Calu3 (cell line): ENCODE data around the gene SYT17. TPM values are rescaled to one million over a fixed set of nuclear protein-coding genes. Genes with fewer than 3 reads are reported as not detected.

ENCODE experiments used
- BruUV-seq: library from RNA; stranded (reverse); fragments of 400-500 nt; replicated peaks from 2 replicates; lab custom pipeline; 2021; lab: Mats Ljungman, UMichigan
- CTCF ChIA-PET: fragments of 300-600 bp; sonication (Branson Sonifier 250); formaldehyde crosslinking; loops from one replicate; lab custom pipeline; 2022; ENCODE audit warnings: antibody characterized with exemption; lab: Charles Lee
- DNase-seq: peaks from one replicate; pipeline ENCODE4 v3.0.0; 2022
- H3K27ac Mint-ChIP-seq: one replicate; pipeline ENCODE4 v1.8.0; 2022; ENCODE audit warnings: mixed read lengths; ENCODE audit not compliant: unreplicated experiment
- H3K27me3 Mint-ChIP-seq: one replicate; pipeline ENCODE4 v1.8.0; 2022; ENCODE audit warnings: mixed read lengths; ENCODE audit not compliant: unreplicated experiment
- H3K36me3 Mint-ChIP-seq: one replicate; pipeline ENCODE4 v1.8.0; 2022; ENCODE audit warnings: mild to moderate bottlenecking, moderate library complexity, mixed read lengths; ENCODE audit not compliant: insufficient read depth, unreplicated experiment
- H3K4me1 Mint-ChIP-seq: one replicate; pipeline ENCODE4 v1.8.0; 2022; ENCODE audit warnings: mild to moderate bottlenecking, low read depth, mixed read lengths; ENCODE audit not compliant: unreplicated experiment
- H3K4me3 Mint-ChIP-seq: one replicate; pipeline ENCODE4 v1.8.0; 2022; ENCODE audit warnings: mild to moderate bottlenecking, low read depth, moderate library complexity, mixed read lengths; ENCODE audit not compliant: unreplicated experiment
- H3K9me3 Mint-ChIP-seq: one replicate; pipeline ENCODE4 v1.8.0; 2022; ENCODE audit warnings: low read depth, mixed read lengths; ENCODE audit not compliant: unreplicated experiment
- intact Hi-C: fragments of 100-400 bp; cut with micrococcal nuclease; formaldehyde crosslinking; loops from one replicate; pipeline ENCODE4 v1.10.0; 2022; ENCODE audit not compliant: unreplicated experiment
- total RNA-seq: library from RNA; stranded (reverse); gene quantifications from 2 replicates; pipeline ENCODE4 v1.2.3, GENCODE V29; 2022
- TF ChIP-seq, protein P1 (sequence below): fragments of 200-600 bp; IDR thresholded peaks from one replicate; pipeline ENCODE4 v1.8.0; 2022; ENCODE audit warnings: antibody characterized with exemption; ENCODE audit not compliant: unreplicated experiment

The SYT17 gene
- total RNA-seq, 1 experiment from 2014 or later: 10.6 TPM

DNA sequence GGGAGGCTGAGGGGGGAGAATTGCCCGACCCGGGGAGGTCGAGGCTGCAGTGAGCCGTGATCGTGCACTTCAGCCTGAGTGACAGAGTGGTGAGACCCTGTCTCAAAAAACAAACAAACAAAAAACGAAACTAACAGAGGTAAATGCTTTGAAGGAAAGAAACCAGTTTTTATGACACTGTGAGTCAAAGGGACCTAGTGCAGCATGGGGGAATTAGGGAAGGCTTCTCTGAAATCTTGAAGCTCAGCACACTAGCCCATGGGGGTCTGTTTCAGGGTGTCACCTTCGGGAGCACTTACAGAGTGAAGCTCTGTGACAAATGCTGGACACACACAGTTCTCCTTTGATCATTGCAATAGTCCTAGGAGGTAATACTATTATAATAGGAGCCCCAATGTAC lies 37.7 kb upstream of the SYT17 start:
- H3K27me3 Mint-ChIP-seq: no peaks in the 10 kb centered on the region
- no peaks in the 10 kb centered on the region for H3K9me3 Mint-ChIP-seq
- H3K27ac Mint-ChIP-seq: peak overlapping the region; percentile 15
- intact Hi-C loops: no loop called here
- H3K4me1 Mint-ChIP-seq: peaks cover 33% of the 10 kb centered on the region
- CTCF ChIA-PET: interaction anchor here (1.1 kb wide), 1 partner anchor 10 kb away, joined by 4 read pairs; no protein-coding TSS in a partner anchor
- no peak for DNase-seq
- no TSS peak for BruUV-seq
- H3K4me3 Mint-ChIP-seq: no peak overlapping the region
- TF ChIP-seq, protein P1, sequence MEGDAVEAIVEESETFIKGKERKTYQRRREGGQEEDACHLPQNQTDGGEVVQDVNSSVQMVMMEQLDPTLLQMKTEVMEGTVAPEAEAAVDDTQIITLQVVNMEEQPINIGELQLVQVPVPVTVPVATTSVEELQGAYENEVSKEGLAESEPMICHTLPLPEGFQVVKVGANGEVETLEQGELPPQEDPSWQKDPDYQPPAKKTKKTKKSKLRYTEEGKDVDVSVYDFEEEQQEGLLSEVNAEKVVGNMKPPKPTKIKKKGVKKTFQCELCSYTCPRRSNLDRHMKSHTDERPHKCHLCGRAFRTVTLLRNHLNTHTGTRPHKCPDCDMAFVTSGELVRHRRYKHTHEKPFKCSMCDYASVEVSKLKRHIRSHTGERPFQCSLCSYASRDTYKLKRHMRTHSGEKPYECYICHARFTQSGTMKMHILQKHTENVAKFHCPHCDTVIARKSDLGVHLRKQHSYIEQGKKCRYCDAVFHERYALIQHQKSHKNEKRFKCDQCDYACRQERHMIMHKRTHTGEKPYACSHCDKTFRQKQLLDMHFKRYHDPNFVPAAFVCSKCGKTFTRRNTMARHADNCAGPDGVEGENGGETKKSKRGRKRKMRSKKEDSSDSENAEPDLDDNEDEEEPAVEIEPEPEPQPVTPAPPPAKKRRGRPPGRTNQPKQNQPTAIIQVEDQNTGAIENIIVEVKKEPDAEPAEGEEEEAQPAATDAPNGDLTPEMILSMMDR: no peak
- H3K36me3 Mint-ChIP-seq: no peaks in the 10 kb centered on the region

DNA sequence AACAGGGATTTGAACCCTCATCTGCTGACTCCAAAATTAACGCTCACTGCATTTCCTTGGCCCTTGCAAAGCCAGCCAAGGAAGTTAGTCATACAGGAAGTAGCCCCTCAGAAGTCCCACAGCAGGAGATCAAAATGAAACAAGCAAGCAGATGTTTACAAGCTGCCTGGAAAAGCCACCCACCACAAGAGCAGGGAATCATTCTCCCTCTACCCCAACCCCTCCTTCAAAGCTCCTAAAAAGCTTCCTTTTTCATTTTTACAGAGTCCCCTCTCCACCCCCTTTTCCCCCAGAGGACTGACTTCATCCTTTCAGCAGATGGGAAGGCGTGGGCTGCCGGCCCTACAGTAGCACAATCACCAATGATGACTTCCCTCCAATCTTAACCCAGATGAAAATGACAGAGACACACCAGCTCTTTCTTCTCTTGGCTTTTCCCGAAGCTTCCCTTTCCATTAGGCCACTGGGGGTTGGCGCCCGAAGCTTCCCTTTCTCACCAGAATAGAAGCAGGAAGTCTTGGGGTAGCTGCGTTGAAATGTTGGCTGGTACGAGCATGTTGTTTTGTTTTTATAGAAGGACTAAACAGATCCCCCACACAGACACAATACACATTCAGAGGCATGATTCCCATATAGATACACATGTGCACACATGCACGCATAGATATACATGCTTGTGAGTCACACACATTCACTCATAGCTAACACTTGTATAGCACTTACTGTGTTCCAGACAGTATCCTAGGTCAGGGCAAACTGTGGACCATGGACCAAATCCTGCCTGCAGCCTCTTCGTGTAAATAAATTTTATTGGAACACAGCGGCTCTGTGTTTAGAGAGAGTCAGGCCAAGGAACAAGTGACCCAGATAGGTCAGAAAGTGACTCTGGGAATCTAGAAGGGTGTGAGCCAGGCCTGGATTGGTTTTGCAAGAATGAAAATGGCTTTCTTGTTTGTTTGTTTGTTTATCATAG lies 36.9 kb upstream of the SYT17 start:
- H3K9me3 Mint-ChIP-seq: no peaks in the 10 kb centered on the region
- DNase-seq: no peak
- CTCF ChIA-PET: interaction anchor here (1.1 kb wide), 1 partner anchor 9 kb away, joined by 4 read pairs; no protein-coding TSS in a partner anchor
- BruUV-seq: no TSS peak
- H3K27me3 Mint-ChIP-seq: no peaks in the 10 kb centered on the region
- intact Hi-C loops: no loop called here
- H3K4me1 Mint-ChIP-seq: peaks cover 41% of the 10 kb centered on the region
- H3K36me3 Mint-ChIP-seq: no peaks in the 10 kb centered on the region
- H3K4me3 Mint-ChIP-seq: no peak overlapping the region
- TF ChIP-seq, protein P1: no peak
- H3K27ac Mint-ChIP-seq: peak overlapping the region; percentile 15

DNA sequence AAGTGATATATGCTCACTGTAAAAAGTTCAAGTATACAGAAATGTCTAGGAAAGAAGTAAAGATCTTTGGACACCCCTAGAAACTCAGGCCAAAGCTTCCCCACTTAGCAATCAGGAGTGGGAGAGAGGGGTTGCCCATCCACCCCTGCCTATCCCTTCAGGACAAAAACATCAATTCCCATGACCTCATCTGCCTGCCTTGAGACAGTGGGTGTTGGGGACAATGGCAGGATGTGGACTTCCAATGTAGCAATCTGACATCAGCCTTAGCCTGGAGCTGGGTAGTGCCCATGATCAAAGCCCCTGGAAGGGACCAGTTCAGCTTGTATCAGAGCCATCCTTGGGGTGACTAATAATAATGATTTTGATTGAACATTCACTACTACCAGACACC lies 36.2 kb upstream of the SYT17 start:
- H3K27ac Mint-ChIP-seq: no peak overlapping the region
- no peak for DNase-seq
- H3K36me3 Mint-ChIP-seq: no peaks in the 10 kb centered on the region
- no TSS peak for BruUV-seq
- peaks cover 48% of the 10 kb centered on the region for H3K4me1 Mint-ChIP-seq
- H3K4me3 Mint-ChIP-seq: no peak overlapping the region
- H3K27me3 Mint-ChIP-seq: no peaks in the 10 kb centered on the region
- TF ChIP-seq, protein P1: no peak
- H3K9me3 Mint-ChIP-seq: no peaks in the 10 kb centered on the region
- CTCF ChIA-PET: no interaction called here
- intact Hi-C loops: no loop called here

DNA sequence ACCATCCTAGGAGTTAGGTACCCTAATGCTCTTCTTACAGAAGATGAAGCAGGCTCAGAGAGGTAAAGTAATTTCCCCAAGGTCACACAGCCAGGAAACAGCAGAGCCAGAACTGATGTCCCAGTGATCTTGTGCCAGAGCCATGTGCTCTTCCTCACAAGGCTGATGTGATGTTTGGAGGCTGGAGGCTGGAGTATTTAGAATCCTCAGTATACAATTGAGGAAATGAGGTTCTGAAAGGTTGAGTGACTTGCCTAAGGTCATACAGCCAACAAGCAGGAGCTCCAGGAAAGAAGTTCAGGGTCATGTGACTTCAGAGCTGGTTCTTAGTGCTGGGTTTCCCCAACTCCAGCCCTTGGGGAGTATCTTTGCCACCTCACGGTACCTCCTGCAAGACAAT lies 35.8 kb upstream of the SYT17 start:
- TF ChIP-seq, protein P1: no peak
- peaks cover 52% of the 10 kb centered on the region for H3K4me1 Mint-ChIP-seq
- no peak overlapping the region for H3K27ac Mint-ChIP-seq
- H3K4me3 Mint-ChIP-seq: no peak overlapping the region
- no peaks in the 10 kb centered on the region for H3K27me3 Mint-ChIP-seq
- no peaks in the 10 kb centered on the region for H3K36me3 Mint-ChIP-seq
- CTCF ChIA-PET: no interaction called here
- no peak for DNase-seq
- intact Hi-C loops: no loop called here
- BruUV-seq: no TSS peak
- no peaks in the 10 kb centered on the region for H3K9me3 Mint-ChIP-seq
